Esophagus squamous epithelium (tissue), 5 donors: ENCODE data around the gene BRME1. TPM values are rescaled to one million over a fixed set of nuclear protein-coding genes. Genes with fewer than 3 reads are reported as not detected.

Source experiments
- DNase-seq: peaks from one replicate; lab custom pipeline; 2025; lab: John Stamatoyannopoulos, UW
- H3K27ac ChIP-seq, 4 donors: fragments of 200-600 bp; sonication (generic); one replicate each; pipeline ENCODE4 v1.5.1; 2016 to 2019; ENCODE audit warnings: mild to moderate bottlenecking in 1 of 4
- H3K27me3 ChIP-seq, 4 donors: fragments of 200-600 bp; sonication (generic); 1 replicate in 3 of 4; 2 replicates in 1 of 4; pipeline versions ENCODE4 v1.5.1 to v1.6.0; 2017 to 2021; ENCODE audit warnings: antibody characterized with exemption in 1 of 4
- H3K36me3 ChIP-seq, 3 donors: fragments of 200-600 bp; sonication (generic); one replicate each; pipeline ENCODE4 v1.5.1; 2016 to 2019
- H3K4me1 ChIP-seq, 3 donors: fragments of 200-600 bp; sonication (generic); one replicate each; pipeline ENCODE4 v1.5.1; 2017 to 2019
- H3K4me3 ChIP-seq, 4 donors: fragments of 200-600 bp; sonication (generic); 1 replicate in 3 of 4; 2 replicates in 1 of 4; pipeline ENCODE4 v1.5.1; 2016 to 2019; ENCODE audit warnings: mild to moderate bottlenecking in 2 of 4, moderate library complexity in 1 of 4
- H3K9me3 ChIP-seq, 3 donors: fragments of 200-600 bp; sonication (generic); one replicate each; pipeline ENCODE4 v1.5.1; 2016 to 2019
- POLR2A ChIP-seq, 4 donors: fragments of 450-650 bp; IDR thresholded peaks; one replicate each; pipeline ENCODE4 v1.6.1; 2017; ENCODE audit warnings: antibody characterized with exemption in 4 of 4, mild to moderate bottlenecking in 4 of 4, moderate library complexity in 3 of 4
- WGBS, 2 donors: methylation state at CpG; one replicate each; pipeline ENCODE4 v1.1.5; 2018; 5-methylcytosine and 5-hydroxymethylcytosine counted together
- intact Hi-C: fragments of 100-400 bp; cut with DNase I; formaldehyde crosslinking; loops from one replicate; pipeline ENCODE4 v1.15.0; 2022
- total RNA-seq, 4 donors: library from RNA; depleted of rRNA; stranded (reverse); fragments of >200 nt; gene quantifications; one replicate each; pipeline ENCODE4 v1.1.0, GENCODE V29; 2016
- TF ChIP-seq, protein P1 (sequence below), 6 experiments: fragments of 450-650 bp in 4 of 6; fragments of 200-600 bp in 2 of 6; sonication (generic) in 2 of 6; IDR thresholded peaks; one replicate each; pipeline ENCODE4 v1.5.1; 2016 to 2019; ENCODE audit warnings: antibody characterized with exemption in 6 of 6, mild to moderate bottlenecking in 4 of 6, moderate library complexity in 4 of 6
- donor health status: DM: yes; HTN: yes; CAD: no.

Gene BRME1
- total RNA-seq, 4 donors from 2014 or later, result 1.8 to 6.3 (median 4.0) TPM

DNA sequence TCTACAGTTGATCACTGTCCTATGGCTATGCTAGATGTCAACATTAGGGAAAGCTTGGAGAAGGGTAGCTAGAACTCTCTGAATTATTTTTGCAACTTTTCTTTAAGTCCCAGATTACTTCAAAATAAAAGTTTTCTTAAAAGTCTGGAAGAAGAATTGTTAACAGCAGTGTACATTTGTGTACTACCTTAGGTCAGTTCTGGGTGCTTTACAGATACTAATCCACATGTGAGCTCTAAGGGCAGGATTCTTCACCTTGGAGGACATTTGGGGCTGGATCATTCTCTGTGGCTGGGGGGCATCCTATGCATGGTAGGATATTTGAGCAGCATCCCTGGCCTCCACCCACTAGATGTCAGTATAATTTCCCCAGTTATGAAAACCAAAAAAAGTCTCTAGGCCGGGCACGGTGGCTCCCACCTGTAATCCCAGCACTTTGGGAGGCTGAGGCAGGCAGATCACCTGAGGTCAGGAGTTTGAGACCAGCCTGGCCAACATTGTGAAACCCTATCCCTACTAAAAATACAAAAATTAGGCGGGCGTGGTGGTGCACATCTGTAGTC, 2.8 kb downstream of the BRME1 start:
- 65 to 81% methylated on average over 4 of the region's 4 CpGs for WGBS, 2 donors
- no peak for TF ChIP-seq POLR2A (IDR thresholded peaks at IDR 0.05)
- TF ChIP-seq, protein P1, sequence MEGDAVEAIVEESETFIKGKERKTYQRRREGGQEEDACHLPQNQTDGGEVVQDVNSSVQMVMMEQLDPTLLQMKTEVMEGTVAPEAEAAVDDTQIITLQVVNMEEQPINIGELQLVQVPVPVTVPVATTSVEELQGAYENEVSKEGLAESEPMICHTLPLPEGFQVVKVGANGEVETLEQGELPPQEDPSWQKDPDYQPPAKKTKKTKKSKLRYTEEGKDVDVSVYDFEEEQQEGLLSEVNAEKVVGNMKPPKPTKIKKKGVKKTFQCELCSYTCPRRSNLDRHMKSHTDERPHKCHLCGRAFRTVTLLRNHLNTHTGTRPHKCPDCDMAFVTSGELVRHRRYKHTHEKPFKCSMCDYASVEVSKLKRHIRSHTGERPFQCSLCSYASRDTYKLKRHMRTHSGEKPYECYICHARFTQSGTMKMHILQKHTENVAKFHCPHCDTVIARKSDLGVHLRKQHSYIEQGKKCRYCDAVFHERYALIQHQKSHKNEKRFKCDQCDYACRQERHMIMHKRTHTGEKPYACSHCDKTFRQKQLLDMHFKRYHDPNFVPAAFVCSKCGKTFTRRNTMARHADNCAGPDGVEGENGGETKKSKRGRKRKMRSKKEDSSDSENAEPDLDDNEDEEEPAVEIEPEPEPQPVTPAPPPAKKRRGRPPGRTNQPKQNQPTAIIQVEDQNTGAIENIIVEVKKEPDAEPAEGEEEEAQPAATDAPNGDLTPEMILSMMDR (IDR thresholded peaks at IDR 0.05), result peak in 1 of 6 experiments; percentile 25
- Histone ChIP-seq H3K4me1 (peaks cover 13 to 29% (median 15%) of the 10 kb centered on the region in 3 donors), H3K36me3 (peaks cover 0 to 2% (median 0%) of the 10 kb centered on the region in 3 donors), H3K4me3 (no peak overlapping the region), H3K27me3 (no peaks in the 10 kb centered on the region), H3K9me3 (no peaks in the 10 kb centered on the region), H3K27ac (no peak overlapping the region)
- no peak for DNase-seq
- intact Hi-C loops, result no loop called here

DNA sequence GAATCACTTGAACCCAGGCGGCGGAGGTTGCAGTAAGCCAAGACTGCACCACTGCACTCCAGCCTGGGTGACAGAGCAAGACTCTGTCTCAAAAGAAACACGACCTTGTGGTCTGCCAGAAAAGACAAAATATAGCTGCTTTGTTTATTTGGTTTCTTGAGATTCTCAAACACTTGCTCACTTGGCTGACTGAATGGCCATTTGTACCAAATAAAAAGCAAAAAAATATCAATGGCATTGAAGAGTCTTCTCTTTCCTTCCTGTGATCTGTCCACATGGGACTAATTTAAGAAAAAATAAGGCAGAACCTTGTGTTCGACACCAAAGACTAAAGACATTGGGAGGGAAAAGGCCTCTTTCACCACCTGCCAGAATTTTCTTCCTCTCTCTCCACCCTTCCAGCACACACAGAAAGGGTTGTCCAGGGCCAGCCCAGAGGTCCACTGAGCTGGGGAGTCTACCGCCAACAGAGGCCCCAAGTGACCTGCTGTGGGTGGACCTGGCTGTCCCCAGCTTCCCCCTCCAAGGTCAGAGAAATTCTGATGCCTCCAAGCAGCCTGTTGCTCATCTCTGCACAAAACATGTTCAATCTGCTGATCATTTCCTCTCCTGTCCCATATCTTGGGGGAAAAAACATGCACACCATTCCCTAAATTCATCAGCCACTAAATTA, 5.9 kb downstream of the BRME1 start:
- no peak overlapping the region for H3K27ac ChIP-seq
- intact Hi-C loops, result no loop called here
- no peaks in the 10 kb centered on the region for H3K9me3 ChIP-seq
- no peaks in the 10 kb centered on the region for H3K36me3 ChIP-seq
- no peak for TF ChIP-seq POLR2A (IDR thresholded peaks at IDR 0.05)
- TF ChIP-seq, protein P1 (IDR thresholded peaks at IDR 0.05), result no peak
- 60 to 66% methylated on average over 5 of the region's 5 CpGs for WGBS, 2 donors
- no peak for DNase-seq
- H3K4me3 ChIP-seq, result no peak overlapping the region
- no peaks in the 10 kb centered on the region for H3K27me3 ChIP-seq
- H3K4me1 ChIP-seq, result peaks cover 0 to 1% (median 0%) of the 10 kb centered on the region in 3 donors

DNA sequence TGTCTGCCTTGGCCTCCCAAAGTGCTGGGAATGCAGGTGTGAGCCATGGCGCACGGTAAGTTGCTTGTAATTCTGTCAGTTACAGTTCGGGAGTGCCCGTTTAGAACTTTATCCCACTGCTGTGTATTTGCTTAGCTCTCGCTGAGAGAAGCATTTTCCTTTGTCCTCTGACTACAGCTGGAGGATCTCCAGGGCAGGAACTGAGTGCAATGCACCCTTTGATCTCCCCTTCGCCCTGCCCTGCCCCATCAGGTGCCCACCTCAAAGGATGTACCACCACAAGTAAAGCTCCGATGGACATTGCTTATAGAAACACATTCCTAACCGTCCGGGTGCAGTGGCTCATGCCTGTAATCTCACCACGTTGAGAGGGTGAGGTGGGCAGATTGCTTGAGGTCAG, 6.5 kb downstream of the BRME1 start:
- no peak for DNase-seq
- 72% methylated on average over 7 to 8 of the region's 10 CpGs for WGBS, 2 donors
- Histone ChIP-seq H3K9me3 (no peaks in the 10 kb centered on the region), H3K4me3 (no peak overlapping the region), H3K27me3 (no peaks in the 10 kb centered on the region), H3K27ac (no peak overlapping the region), H3K4me1 (no peaks in the 10 kb centered on the region), H3K36me3 (no peaks in the 10 kb centered on the region)
- TF ChIP-seq POLR2A (IDR thresholded peaks at IDR 0.05), result no peak
- TF ChIP-seq, protein P1 (IDR thresholded peaks at IDR 0.05), result no peak
- intact Hi-C loops, result no loop called here

DNA sequence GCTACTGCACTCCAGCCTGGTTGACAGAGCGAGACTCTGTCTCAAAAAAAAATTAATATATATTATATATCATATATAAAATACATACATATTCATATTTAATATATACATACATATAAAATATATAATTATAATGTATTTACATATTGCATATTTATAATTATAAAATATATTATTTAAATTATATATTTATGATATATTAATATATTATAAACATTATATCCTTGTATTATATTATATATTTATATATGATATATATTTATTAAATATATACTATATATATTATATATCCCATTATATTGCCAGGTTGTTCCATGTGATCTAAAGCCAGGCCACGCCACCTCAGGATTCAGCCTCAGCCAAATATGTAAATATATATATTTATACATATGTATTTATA, 9.7 kb downstream of the BRME1 start:
- TF ChIP-seq, protein P1 (IDR thresholded peaks at IDR 0.05), result no peak
- TF ChIP-seq POLR2A (IDR thresholded peaks at IDR 0.05), result no peak
- Histone ChIP-seq H3K27me3 (no peaks in the 10 kb centered on the region), H3K9me3 (no peaks in the 10 kb centered on the region), H3K36me3 (peaks cover 0 to 9% (median 0%) of the 10 kb centered on the region in 3 donors), H3K27ac (no peak overlapping the region), H3K4me1 (no peaks in the 10 kb centered on the region), H3K4me3 (no peak overlapping the region)
- no peak for DNase-seq
- intact Hi-C loops, result no loop called here
- 92 to 99% methylated on average over 2 of the region's 2 CpGs for WGBS, 2 donors

DNA sequence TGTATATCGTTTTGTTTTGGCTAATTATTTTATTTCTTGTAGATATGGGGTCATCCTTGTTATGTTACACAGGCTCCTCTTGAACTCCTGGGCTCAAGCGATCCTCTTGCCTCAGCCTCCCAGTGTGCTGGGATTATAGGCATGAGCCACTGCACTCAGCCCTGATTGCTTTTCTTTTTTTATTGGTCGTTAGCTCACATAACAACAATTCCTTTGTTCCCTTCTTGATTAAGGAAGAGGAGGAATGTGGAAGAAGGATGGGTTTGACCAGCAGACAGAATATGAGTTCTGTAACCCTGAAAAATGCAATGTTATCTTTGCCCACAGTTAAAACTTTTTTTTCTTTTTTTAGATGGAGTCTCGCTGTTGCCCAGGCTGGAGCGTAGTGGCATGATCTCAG, 11.4 kb downstream of the BRME1 start:
- Histone ChIP-seq H3K36me3 (peaks cover 0 to 9% (median 0%) of the 10 kb centered on the region in 3 donors), H3K27me3 (no peaks in the 10 kb centered on the region), H3K4me1 (no peaks in the 10 kb centered on the region), H3K4me3 (no peak overlapping the region), H3K27ac (no peak overlapping the region), H3K9me3 (no peaks in the 10 kb centered on the region)
- intact Hi-C loops, result no loop called here
- no peak for TF ChIP-seq POLR2A (IDR thresholded peaks at IDR 0.05)
- TF ChIP-seq, protein P1 (IDR thresholded peaks at IDR 0.05), result no peak
- DNase-seq, result no peak
- WGBS, 2 donors, result 81 to 87% methylated on average over 5 of the region's 5 CpGs
